CD14-positive monocyte (primary cell): ENCODE results near the gene IGF2BP3. TPM values are rescaled to one million over a fixed set of nuclear protein-coding genes. Genes with fewer than 3 reads are reported as not detected.

Experiments
- DNase-seq, 3 donors: peaks; one replicate each; pipeline ENCODE4 v3.0.0-alpha.2; 2011 to 2022
- H2AFZ ChIP-seq: 2 replicates; pipeline ENCODE4 v1.6.0; 2012; ENCODE audit warnings: mild to moderate bottlenecking, low read depth, low read length, inconsistent platforms; ENCODE audit not compliant: insufficient read depth, poor library complexity, severe bottlenecking
- H3K27ac ChIP-seq, 2 donors: 1 replicate in 1 of 2; 2 replicates in 1 of 2; pipeline ENCODE4 v1.5.1; 2012 to 2013; ENCODE audit warnings: low read length in 2 of 2, control low read depth in 1 of 2, inconsistent platforms in 1 of 2, low read depth in 1 of 2, mild to moderate bottlenecking in 1 of 2
- H3K27me3 ChIP-seq, 2 donors: one replicate each; pipeline versions ENCODE4 v1.6.0 to v1.6.1; 2011 to 2013; ENCODE audit warnings: low read length in 2 of 2; ENCODE audit not compliant: control insufficient read depth in 2 of 2, insufficient read depth in 2 of 2
- H3K36me3 ChIP-seq, 2 donors: replicated peaks in 1 of 2; 1 replicate in 1 of 2; 2 replicates in 1 of 2; pipeline versions ENCODE4 v1.5.1 to v1.6.1; 2012 to 2013; ENCODE audit warnings: low read length in 2 of 2, control low read depth in 1 of 2, inconsistent platforms in 1 of 2, mild to moderate bottlenecking in 1 of 2; ENCODE audit not compliant: insufficient read depth in 2 of 2, control insufficient read depth in 1 of 2
- H3K4me1 ChIP-seq, 2 donors: 1 replicate in 1 of 2; 2 replicates in 1 of 2; pipeline versions ENCODE4 v1.5.1 to v1.6.1; 2012 to 2013; ENCODE audit warnings: low read length in 2 of 2, control low read depth in 1 of 2, inconsistent platforms in 1 of 2, mild to moderate bottlenecking in 1 of 2, moderate library complexity in 1 of 2; ENCODE audit not compliant: insufficient read depth in 2 of 2, control insufficient read depth in 1 of 2
- H3K4me2 ChIP-seq: replicated peaks from 2 replicates; pipeline ENCODE3; 2012; ENCODE audit warnings: low read length, moderate library complexity, mild to moderate bottlenecking; ENCODE audit not compliant: poor library complexity, severe bottlenecking; ENCODE audit errors: extremely low read depth
- H3K4me3 ChIP-seq, 3 experiments: fragments of 200-600 bp in 1 of 3; sonication (generic) in 1 of 3; replicated peaks in 1 of 3; 1 replicate in 2 of 3; 2 replicates in 1 of 3; pipeline ENCODE4 v1.5.1; 2011 to 2013; ENCODE audit warnings: low read length in 3 of 3, mild to moderate bottlenecking in 3 of 3, control low read depth in 2 of 3, low read depth in 2 of 3, inconsistent platforms in 1 of 3, moderate library complexity in 1 of 3
- H3K79me2 ChIP-seq: 2 replicates; pipeline ENCODE4 v1.6.0; 2012; ENCODE audit warnings: mild to moderate bottlenecking, control low read depth, inconsistent platforms, low read length, moderate library complexity; ENCODE audit not compliant: insufficient read depth
- H3K9ac ChIP-seq: 2 replicates; pipeline ENCODE4 v1.6.0; 2017; ENCODE audit warnings: low read length, mild to moderate bottlenecking; ENCODE audit not compliant: insufficient read depth, poor library complexity, severe bottlenecking
- H3K9me3 ChIP-seq, 2 donors: replicated peaks in 1 of 2; 1 replicate in 1 of 2; 2 replicates in 1 of 2; pipeline versions ENCODE4 v1.5.1 to v1.6.1; 2012 to 2013; ENCODE audit warnings: low read length in 2 of 2, control low read depth in 1 of 2; ENCODE audit not compliant: control insufficient read depth in 1 of 2, insufficient read depth in 1 of 2
- H4K20me1 ChIP-seq: 2 replicates; pipeline ENCODE4 v1.6.0; 2012; ENCODE audit warnings: mild to moderate bottlenecking, low read length, control low read depth, moderate library complexity; ENCODE audit not compliant: insufficient read depth
- H3K27ac Mint-ChIP-seq, 7 donors: one replicate each; pipeline ENCODE4 v1.8.0; 2020; ENCODE audit warnings: mild to moderate bottlenecking in 7 of 7, mixed read lengths in 7 of 7, moderate library complexity in 6 of 7, inconsistent platforms in 2 of 7
- H3K27me3 Mint-ChIP-seq, 3 donors: one replicate each; pipeline ENCODE4 v1.8.0; 2021 to 2022; ENCODE audit warnings: low read depth in 3 of 3, mild to moderate bottlenecking in 3 of 3, mixed read lengths in 3 of 3, moderate library complexity in 3 of 3, inconsistent platforms in 1 of 3
- H3K36me3 Mint-ChIP-seq, 2 donors: one replicate each; pipeline ENCODE4 v1.8.0; 2020; ENCODE audit warnings: mixed read lengths in 2 of 2, inconsistent platforms in 1 of 2, mild to moderate bottlenecking in 1 of 2
- H3K4me1 Mint-ChIP-seq: one replicate; pipeline ENCODE4 v1.8.0; 2020; ENCODE audit warnings: mild to moderate bottlenecking, mixed read lengths
- H3K4me3 Mint-ChIP-seq, 2 donors: one replicate each; pipeline ENCODE4 v1.8.0; 2020; ENCODE audit warnings: mild to moderate bottlenecking in 2 of 2, mixed read lengths in 2 of 2, moderate library complexity in 1 of 2
- H3K9me3 Mint-ChIP-seq, 7 donors: one replicate each; pipeline ENCODE4 v1.8.0; 2020 to 2022; ENCODE audit warnings: mixed read lengths in 7 of 7, mild to moderate bottlenecking in 6 of 7, moderate library complexity in 6 of 7, inconsistent platforms in 2 of 7
- WGBS: methylation state at CpG from one replicate; pipeline ENCODE4 v1.1.5; 2013; ENCODE audit warnings: missing lambda C conversion rate; ENCODE audit not compliant: insufficient coverage; 5-methylcytosine and 5-hydroxymethylcytosine counted together
- intact Hi-C, 2 donors: fragments of 100-400 bp; cut with micrococcal nuclease; formaldehyde crosslinking; loops; one replicate each; pipeline versions ENCODE4 v1.15.0 to v1.15.1; 2023
- polyA plus RNA-seq, 3 donors: library from polyadenylated mRNA; depleted of rRNA in 1 of 3; unstranded in 2 of 3; stranded (reverse) in 1 of 3; fragments of 300-500 nt in 2 of 3; fragments of >200 nt in 1 of 3; fragmentation: Illumina TruSeq in 2 of 3; gene quantifications; 1 replicate in 2 of 3; 2 replicates in 1 of 3; pipeline ENCODE4 v1.2.3, GENCODE V29; 2012 to 2021
- TF ChIP-seq, protein P1 (sequence below): fragments of 200-600 bp; IDR thresholded peaks from one replicate; pipeline ENCODE4 v1.8.0; 2022; ENCODE audit warnings: antibody characterized with exemption, mild to moderate bottlenecking

The IGF2BP3 gene
- polyA plus RNA-seq, 3 donors, result 0.60 to 5.3 (median 3.2) TPM

DNA sequence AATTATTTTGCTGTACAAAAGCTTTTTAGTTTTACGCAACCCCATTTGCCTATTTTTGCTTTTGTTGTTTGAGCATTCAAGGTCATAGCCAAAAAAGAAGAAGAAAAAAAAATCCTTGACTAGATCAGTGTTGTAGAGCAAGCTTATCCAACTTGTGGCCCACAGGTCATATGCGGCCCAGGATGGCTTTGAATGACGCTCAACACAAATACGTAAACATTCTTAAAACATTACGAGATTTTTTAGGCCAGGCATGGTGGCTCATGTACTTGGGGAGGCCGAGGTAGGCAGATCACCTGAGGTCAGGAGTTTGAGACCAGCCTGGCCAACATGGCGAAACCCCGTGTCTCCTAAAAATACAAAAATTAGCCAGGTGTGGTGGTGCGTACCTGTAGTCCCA lies 179.3 kb downstream of the IGF2BP3 start:
- H3K9ac ChIP-seq, result no peak overlapping the region
- H3K36me3 ChIP-seq, result no peaks in the 10 kb centered on the region
- Mint-ChIP-seq H3K27ac (peak overlapping the region in 1 of 7 donors; percentile 4), H3K9me3 (peaks cover 0 to 16% (median 7%) of the 10 kb centered on the region in 7 donors), H3K4me3 (no peak overlapping the region), H3K27me3 (no peaks in the 10 kb centered on the region), H3K4me1 (peaks cover 13% of the 10 kb centered on the region), H3K36me3 (no peaks in the 10 kb centered on the region)
- H2AFZ ChIP-seq, result no peak overlapping the region
- no peak overlapping the region for H3K4me2 ChIP-seq
- intact Hi-C loops, result no loop called here
- H3K9me3 ChIP-seq, result peaks cover 0 to 15% of the 10 kb centered on the region in 2 donors
- no peaks in the 10 kb centered on the region for H3K27me3 ChIP-seq
- DNase-seq, result no peak
- H3K4me3 ChIP-seq, result no peak overlapping the region
- whole genome bisulfite sequencing, result 96% methylated on average over 4 of the region's 9 CpGs
- no peaks in the 10 kb centered on the region for H4K20me1 ChIP-seq
- TF ChIP-seq, protein P1, sequence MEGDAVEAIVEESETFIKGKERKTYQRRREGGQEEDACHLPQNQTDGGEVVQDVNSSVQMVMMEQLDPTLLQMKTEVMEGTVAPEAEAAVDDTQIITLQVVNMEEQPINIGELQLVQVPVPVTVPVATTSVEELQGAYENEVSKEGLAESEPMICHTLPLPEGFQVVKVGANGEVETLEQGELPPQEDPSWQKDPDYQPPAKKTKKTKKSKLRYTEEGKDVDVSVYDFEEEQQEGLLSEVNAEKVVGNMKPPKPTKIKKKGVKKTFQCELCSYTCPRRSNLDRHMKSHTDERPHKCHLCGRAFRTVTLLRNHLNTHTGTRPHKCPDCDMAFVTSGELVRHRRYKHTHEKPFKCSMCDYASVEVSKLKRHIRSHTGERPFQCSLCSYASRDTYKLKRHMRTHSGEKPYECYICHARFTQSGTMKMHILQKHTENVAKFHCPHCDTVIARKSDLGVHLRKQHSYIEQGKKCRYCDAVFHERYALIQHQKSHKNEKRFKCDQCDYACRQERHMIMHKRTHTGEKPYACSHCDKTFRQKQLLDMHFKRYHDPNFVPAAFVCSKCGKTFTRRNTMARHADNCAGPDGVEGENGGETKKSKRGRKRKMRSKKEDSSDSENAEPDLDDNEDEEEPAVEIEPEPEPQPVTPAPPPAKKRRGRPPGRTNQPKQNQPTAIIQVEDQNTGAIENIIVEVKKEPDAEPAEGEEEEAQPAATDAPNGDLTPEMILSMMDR, result no peak
- H3K27ac ChIP-seq, result no peak overlapping the region
- peaks cover 7 to 17% of the 10 kb centered on the region in 2 donors for H3K4me1 ChIP-seq
- H3K79me2 ChIP-seq, result no peaks in the 10 kb centered on the region

DNA sequence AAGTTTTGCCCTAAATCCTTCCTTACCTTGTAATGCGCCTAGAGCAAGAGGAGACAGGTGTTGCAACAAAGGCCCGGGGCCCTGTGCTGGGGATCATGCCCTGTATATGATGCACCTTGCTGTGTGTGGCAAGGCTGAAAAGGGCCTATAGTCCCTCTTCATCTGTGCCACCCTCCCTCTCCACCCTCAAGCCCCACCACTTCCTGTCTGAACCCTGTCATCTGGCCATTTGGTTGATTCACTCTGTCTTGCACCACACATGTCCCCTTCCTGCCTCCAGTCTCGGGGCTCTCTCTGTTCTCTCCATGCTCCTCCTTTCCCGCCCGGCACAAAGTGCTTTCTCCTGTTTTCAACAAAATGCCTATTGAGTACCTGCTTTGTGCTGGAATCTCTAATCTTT lies 182.7 kb downstream of the IGF2BP3 start:
- Mint-ChIP-seq H3K4me1 (peaks cover 7% of the 10 kb centered on the region), H3K27me3 (peaks cover 0 to 3% (median 0%) of the 10 kb centered on the region in 3 donors), H3K36me3 (no peaks in the 10 kb centered on the region), H3K27ac (no peak overlapping the region), H3K9me3 (peaks cover 0 to 18% (median 9%) of the 10 kb centered on the region in 7 donors), H3K4me3 (no peak overlapping the region)
- TF ChIP-seq, protein P1, result no peak
- Histone ChIP-seq H3K9ac (no peak overlapping the region), H3K79me2 (no peaks in the 10 kb centered on the region), H4K20me1 (no peaks in the 10 kb centered on the region), H3K4me2 (no peak overlapping the region), H3K9me3 (peaks cover 5 to 21% of the 10 kb centered on the region in 2 donors), H3K4me3 (no peak overlapping the region), H3K36me3 (no peaks in the 10 kb centered on the region), H3K27me3 (no peaks in the 10 kb centered on the region), H3K4me1 (peaks cover 4 to 8% of the 10 kb centered on the region in 2 donors), H2AFZ (peak overlapping the region; percentile 60), H3K27ac (no peak overlapping the region)
- peak in 2 of 3 donors; percentile 3 to 21 for DNase-seq
- WGBS, result 0% methylated on average over 1 of the region's 5 CpGs
- intact Hi-C loops, result no loop called here
